Measurements from ENCODE around the gene BCL6B.
"Not testable (repeated sequence)": the region's sequence is repeated elsewhere in the genome, so short reads cannot be mapped to it uniquely, and the experiment has no call there.

The BCL6B gene

GRCh38 chr17:7046127-7046724 is 23.4 kb downstream of the BCL6B start:
- no peak overlapping the region for H3K9ac ChIP-seq (ENCODE audit: low read depth, low read length)

GRCh38 chr17:7046725-7047397 is 24.0 kb downstream of the BCL6B start:
- H4K20me1 ChIP-seq (ENCODE audit: insufficient read depth, low read length); H2AFZ ChIP-seq (ENCODE audit: low read depth, low read length); DNase-seq; H3K36me3 ChIP-seq (ENCODE audit: insufficient read depth, low read length); H3K4me1 ChIP-seq (ENCODE audit: insufficient read depth, low read length); H3K4me2 ChIP-seq (ENCODE audit: insufficient read depth, low read length); H3K79me2 ChIP-seq (ENCODE audit: insufficient read depth, low read length); H3K9ac ChIP-seq (ENCODE audit: low read depth, low read length); ATAC-seq (ENCODE audit: insufficient read depth, low read depth); H3K27ac ChIP-seq (ENCODE audit: low read length); H3K9me3 ChIP-seq (ENCODE audit: insufficient read depth, low read length, severe bottlenecking); H3K4me3 ChIP-seq (ENCODE audit: low read depth in 1 of 2, low read length in 2 of 2): not testable (repeated sequence)
- H3K27me3 ChIP-seq (ENCODE audit: insufficient read depth, low read length, poor library complexity) = peaks cover 12% of the 10 kb centered on the region

More at GRCh38 chr17:7046127-7046724, 23.4 kb downstream of the BCL6B start:
- H3K4me3 ChIP-seq (ENCODE audit: low read depth in 1 of 2, low read length in 2 of 2) = no peak overlapping the region
- TF ChIP-seq CTCF (IDR thresholded peaks at IDR 0.05; ENCODE audit: borderline replicate concordance, extremely low read depth, low read length, poor library complexity, severe bottlenecking) (no peak), EZH2 (IDR thresholded peaks at IDR 0.05; ENCODE audit: borderline replicate concordance, low read depth, low read length, severe bottlenecking) (no peak)
- H4K20me1 ChIP-seq (ENCODE audit: insufficient read depth, low read length) = no peaks in the 10 kb centered on the region
- H3K27ac ChIP-seq (ENCODE audit: low read length) = no peak overlapping the region
- H2AFZ ChIP-seq (ENCODE audit: low read depth, low read length) = no peak overlapping the region
- ATAC-seq (ENCODE audit: insufficient read depth, low read depth) (0 out of 3 replicates have a peak, but pooled peaks have one; percentile 26), DNase-seq (no peak)
- H3K4me1 ChIP-seq (ENCODE audit: insufficient read depth, low read length) = peaks cover 9% of the 10 kb centered on the region
- peak overlapping the region; percentile 13; the same call in 1 of the 2 replicates for H3K4me2 ChIP-seq (ENCODE audit: insufficient read depth, low read length)
- H3K79me2 ChIP-seq (ENCODE audit: insufficient read depth, low read length) = no peaks in the 10 kb centered on the region
- H3K36me3 ChIP-seq (ENCODE audit: insufficient read depth, low read length) = no peaks in the 10 kb centered on the region
- H3K9me3 ChIP-seq (ENCODE audit: insufficient read depth, low read length, severe bottlenecking) = no peaks in the 10 kb centered on the region
- H3K27me3 ChIP-seq (ENCODE audit: insufficient read depth, low read length, poor library complexity) = peaks cover 12% of the 10 kb centered on the region

GRCh38 chr17:7047566-7047965 is 24.7 kb downstream of the BCL6B start:
- Histone ChIP-seq H3K4me3 (ENCODE audit: low read depth in 1 of 2, low read length in 2 of 2) (no peak overlapping the region), H3K27ac (ENCODE audit: low read length) (no peak overlapping the region), H3K9ac (ENCODE audit: low read depth, low read length) (no peak overlapping the region), H3K4me2 (ENCODE audit: insufficient read depth, low read length) (no peak overlapping the region), H3K4me1 (ENCODE audit: insufficient read depth, low read length) (peaks cover 9% of the 10 kb centered on the region), H4K20me1 (ENCODE audit: insufficient read depth, low read length) (no peaks in the 10 kb centered on the region), H3K9me3 (ENCODE audit: insufficient read depth, low read length, severe bottlenecking) (no peaks in the 10 kb centered on the region), H2AFZ (ENCODE audit: low read depth, low read length) (no peak overlapping the region), H3K36me3 (ENCODE audit: insufficient read depth, low read length) (no peaks in the 10 kb centered on the region), H3K79me2 (ENCODE audit: insufficient read depth, low read length) (no peaks in the 10 kb centered on the region), H3K27me3 (ENCODE audit: insufficient read depth, low read length, poor library complexity) (peaks cover 12% of the 10 kb centered on the region)
- TF ChIP-seq CTCF (IDR thresholded peaks at IDR 0.05; ENCODE audit: borderline replicate concordance, extremely low read depth, low read length, poor library complexity, severe bottlenecking) (no peak), EZH2 (IDR thresholded peaks at IDR 0.05; ENCODE audit: borderline replicate concordance, low read depth, low read length, severe bottlenecking) (no peak)
- no peak for ATAC-seq (ENCODE audit: insufficient read depth, low read depth)
- no peak for DNase-seq

GRCh38 chr17:7048968-7049367 is 26.1 kb downstream of the BCL6B start:
- ATAC-seq (ENCODE audit: insufficient read depth, low read depth) = no peak

GRCh38 chr17:7050583-7050982 is 27.7 kb downstream of the BCL6B start:
- H3K4me1 ChIP-seq (ENCODE audit: insufficient read depth, low read length); H3K27ac ChIP-seq (ENCODE audit: low read length); H3K9ac ChIP-seq (ENCODE audit: low read depth, low read length); H3K36me3 ChIP-seq (ENCODE audit: insufficient read depth, low read length); H2AFZ ChIP-seq (ENCODE audit: low read depth, low read length); H3K79me2 ChIP-seq (ENCODE audit: insufficient read depth, low read length); DNase-seq; H4K20me1 ChIP-seq (ENCODE audit: insufficient read depth, low read length); H3K9me3 ChIP-seq (ENCODE audit: insufficient read depth, low read length, severe bottlenecking); ATAC-seq (ENCODE audit: insufficient read depth, low read depth); H3K4me3 ChIP-seq (ENCODE audit: low read depth in 1 of 2, low read length in 2 of 2); H3K4me2 ChIP-seq (ENCODE audit: insufficient read depth, low read length): not testable (repeated sequence)
- H3K27me3 ChIP-seq (ENCODE audit: insufficient read depth, low read length, poor library complexity) = peaks cover 12% of the 10 kb centered on the region

More at GRCh38 chr17:7048968-7049367, 26.1 kb downstream of the BCL6B start:
- Histone ChIP-seq H3K4me2 (ENCODE audit: insufficient read depth, low read length) (no peak overlapping the region), H3K79me2 (ENCODE audit: insufficient read depth, low read length) (no peaks in the 10 kb centered on the region), H3K9me3 (ENCODE audit: insufficient read depth, low read length, severe bottlenecking) (no peaks in the 10 kb centered on the region), H3K27ac (ENCODE audit: low read length) (no peak overlapping the region), H2AFZ (ENCODE audit: low read depth, low read length) (no peak overlapping the region), H3K36me3 (ENCODE audit: insufficient read depth, low read length) (no peaks in the 10 kb centered on the region), H3K27me3 (ENCODE audit: insufficient read depth, low read length, poor library complexity) (peaks cover 12% of the 10 kb centered on the region), H3K4me1 (ENCODE audit: insufficient read depth, low read length) (peaks cover 9% of the 10 kb centered on the region), H3K9ac (ENCODE audit: low read depth, low read length) (no peak overlapping the region), H3K4me3 (ENCODE audit: low read depth in 1 of 2, low read length in 2 of 2) (no peak overlapping the region), H4K20me1 (ENCODE audit: insufficient read depth, low read length) (no peaks in the 10 kb centered on the region)
- DNase-seq = no peak
- TF ChIP-seq CTCF (IDR thresholded peaks at IDR 0.05; ENCODE audit: borderline replicate concordance, extremely low read depth, low read length, poor library complexity, severe bottlenecking) (no peak), EZH2 (IDR thresholded peaks at IDR 0.05; ENCODE audit: borderline replicate concordance, low read depth, low read length, severe bottlenecking) (no peak)

All from DND-41 (cell line).